ENCODE measurements around the gene CEP72. TPM values are rescaled to one million over a fixed set of nuclear protein-coding genes. Genes with fewer than 3 reads are reported as not detected.
A peak's percentile ranks its signal among the peaks of the same experiment; 100 is the strongest.

Gene CEP72
- total and polyA plus RNA-seq, 2 experiments from 2014 or later: 1.7 to 2.4 TPM

GRCh38 chr5:669842-670395, 57.8 kb downstream of the CEP72 start:
- Histone ChIP-seq H3K4me3 (no peak overlapping the region), H3K9me2 (ENCODE audit: insufficient read depth) (no peaks in the 10 kb centered on the region), H3K36me3 (ENCODE audit: low read depth) (no peaks in the 10 kb centered on the region), H3F3A (ENCODE audit: insufficient read depth) (no peaks in the 10 kb centered on the region), H3K4me1 (ENCODE audit: insufficient read depth) (no peaks in the 10 kb centered on the region), H3K79me2 (ENCODE audit: insufficient read depth) (no peaks in the 10 kb centered on the region), H3K9me3 (ENCODE audit: low read depth) (no peaks in the 10 kb centered on the region), H3K27me3 (replicated peaks; ENCODE audit: insufficient read depth) (peaks cover 24% of the 10 kb centered on the region), H3K9ac (no peak overlapping the region), H3K27ac (no peak overlapping the region), H2AFZ (no peak overlapping the region), H3K4me2 (ENCODE audit: unreplicated experiment) (no peak overlapping the region), H4K20me1 (ENCODE audit: insufficient read depth) (no peaks in the 10 kb centered on the region)
- no peak for DNase-seq
- in situ Hi-C loops (cut with MboI): loop anchor here (10.0 to 25.0 kb wide), 2 partner anchors 235 to 492 kb away; no protein-coding TSS in a partner anchor
- 89 to 91% methylated on average over 20 to 22 of the region's 22 CpGs for WGBS, 2 experiments (ENCODE audit: low coverage in 1 of 2, low lambda C conversion rate in 2 of 2, missing lambda C conversion rate in 2 of 2)
- no peak for TF ChIP-seq EZH2phosphoT487 (IDR thresholded peaks at IDR 0.05; ENCODE audit: insufficient read depth, low read depth)
- TF ChIP-seq EZH2 (IDR thresholded peaks at IDR 0.05; ENCODE audit: insufficient read depth, poor library complexity, severe bottlenecking): no peak

DNA sequence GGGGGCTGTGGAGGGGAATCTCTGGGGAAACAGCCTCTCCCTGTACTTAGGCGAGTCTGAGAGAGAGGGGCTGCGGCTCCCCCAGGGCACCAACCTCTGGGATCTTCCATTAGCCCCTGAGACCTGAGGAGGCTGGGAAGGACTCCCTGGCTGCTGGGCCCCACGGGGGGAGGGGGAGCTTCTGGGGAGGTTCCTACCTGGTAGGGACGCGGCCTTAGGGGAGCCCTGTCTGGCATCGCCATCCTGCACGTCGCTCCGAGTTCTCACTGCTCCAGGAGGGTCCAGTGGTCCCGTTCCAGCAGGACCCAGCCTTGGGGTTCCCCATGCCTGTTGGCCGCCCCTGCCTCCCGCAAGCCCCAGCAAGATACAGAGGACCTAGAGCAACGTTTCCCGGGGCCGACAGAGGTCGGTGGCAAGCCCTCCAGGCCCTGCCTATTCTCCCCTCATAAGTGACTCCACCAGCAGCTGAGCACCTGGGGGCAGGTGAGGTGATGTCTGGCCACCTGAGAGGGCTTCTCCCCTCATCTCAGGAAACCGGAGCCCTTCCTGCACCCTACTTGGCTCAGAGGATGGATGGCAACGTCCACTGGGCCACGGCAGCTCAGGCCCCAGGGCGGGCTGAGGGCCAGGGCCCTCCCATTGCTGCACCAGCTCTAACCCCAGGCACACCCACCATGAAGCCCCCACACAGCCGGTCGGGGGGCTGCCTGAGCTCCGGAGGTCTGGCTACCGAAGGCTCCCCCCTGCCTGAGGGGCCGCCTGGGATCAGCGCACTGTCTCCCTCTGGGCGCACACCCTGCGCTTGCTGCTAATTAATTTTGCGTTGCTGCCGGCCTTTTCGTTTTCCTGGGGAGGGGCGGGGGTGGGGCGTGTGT, 58.5 kb downstream of the CEP72 start:
- no peaks in the 10 kb centered on the region for H4K20me1 ChIP-seq (ENCODE audit: insufficient read depth)
- H3K4me2 ChIP-seq (ENCODE audit: unreplicated experiment): no peak overlapping the region
- peaks cover 24% of the 10 kb centered on the region for H3K27me3 ChIP-seq (replicated peaks; ENCODE audit: insufficient read depth)
- H3K79me2 ChIP-seq (ENCODE audit: insufficient read depth): no peaks in the 10 kb centered on the region
- WGBS, 2 experiments (ENCODE audit: low coverage in 1 of 2, low lambda C conversion rate in 2 of 2, missing lambda C conversion rate in 2 of 2): 58 to 62% methylated on average over 31 of the region's 33 CpGs
- no peak overlapping the region for H3K27ac ChIP-seq
- TF ChIP-seq EZH2phosphoT487 (IDR thresholded peaks at IDR 0.05; ENCODE audit: insufficient read depth, low read depth) (no peak), EZH2 (IDR thresholded peaks at IDR 0.05; ENCODE audit: insufficient read depth, poor library complexity, severe bottlenecking) (no peak)
- no peaks in the 10 kb centered on the region for H3K9me2 ChIP-seq (ENCODE audit: insufficient read depth)
- H3K4me1 ChIP-seq (ENCODE audit: insufficient read depth): no peaks in the 10 kb centered on the region
- no peaks in the 10 kb centered on the region for H3K36me3 ChIP-seq (ENCODE audit: low read depth)
- H3F3A ChIP-seq (ENCODE audit: insufficient read depth): no peaks in the 10 kb centered on the region
- no peak overlapping the region for H2AFZ ChIP-seq
- no peak for DNase-seq
- in situ Hi-C loops (cut with MboI): loop anchor here (25.0 kb wide), 1 partner anchor 492 kb away; no protein-coding TSS in a partner anchor
- H3K9ac ChIP-seq: no peak overlapping the region
- no peaks in the 10 kb centered on the region for H3K9me3 ChIP-seq (ENCODE audit: low read depth)
- H3K4me3 ChIP-seq: no peak overlapping the region

- peak; percentile 78 for DNase-seq
- H3K4me1 ChIP-seq (ENCODE audit: insufficient read depth): no peaks in the 10 kb centered on the region
- TF ChIP-seq EZH2phosphoT487 (IDR thresholded peaks at IDR 0.05; ENCODE audit: insufficient read depth, low read depth): no peak
- no peak for TF ChIP-seq EZH2 (IDR thresholded peaks at IDR 0.05; ENCODE audit: insufficient read depth, poor library complexity, severe bottlenecking)
- no peak overlapping the region for H3K4me3 ChIP-seq
- peak overlapping the region; percentile 64 for H3K9ac ChIP-seq
- no peaks in the 10 kb centered on the region for H3K9me2 ChIP-seq (ENCODE audit: insufficient read depth)
- H2AFZ ChIP-seq: 0 out of 2 replicates have a peak overlapping the region, but pooled peaks have one; percentile 18
- H3K27ac ChIP-seq: no peak overlapping the region
- peaks cover 24% of the 10 kb centered on the region for H3K27me3 ChIP-seq (replicated peaks; ENCODE audit: insufficient read depth)
- H3F3A ChIP-seq (ENCODE audit: insufficient read depth): no peaks in the 10 kb centered on the region
- in situ Hi-C loops (cut with MboI): loop anchor here (25.0 kb wide), 1 partner anchor 491 kb away; no protein-coding TSS in a partner anchor
- WGBS, 2 experiments (ENCODE audit: low coverage in 1 of 2, low lambda C conversion rate in 2 of 2, missing lambda C conversion rate in 2 of 2): 29 to 33% methylated on average over 23 to 24 of the region's 27 CpGs
- H3K36me3 ChIP-seq (ENCODE audit: low read depth): no peaks in the 10 kb centered on the region
- no peaks in the 10 kb centered on the region for H4K20me1 ChIP-seq (ENCODE audit: insufficient read depth)
- no peak overlapping the region for H3K4me2 ChIP-seq (ENCODE audit: unreplicated experiment)
- no peaks in the 10 kb centered on the region for H3K79me2 ChIP-seq (ENCODE audit: insufficient read depth)
- H3K9me3 ChIP-seq (ENCODE audit: low read depth): no peaks in the 10 kb centered on the region
Observed at GRCh38 chr5:671459-672328, 59.6 kb downstream of the CEP72 start.

Data from GM23248 (cell line).